ENCODE measurements around the gene MZT2B.
"Not testable (repeated sequence)": the region's sequence is repeated elsewhere in the genome, so short reads cannot be mapped to it uniquely, and the experiment has no call there.

The MZT2B gene

GRCh38 chr2:130220505-130220904 lies 38.4 kb downstream of the MZT2B start:
- not testable (repeated sequence) for DNase-seq

GRCh38 chr2:130222523-130222922 lies 40.5 kb downstream of the MZT2B start:
- DNase-seq, result not testable (repeated sequence)

GRCh38 chr2:130228005-130228404 lies 45.9 kb downstream of the MZT2B start:
- DNase-seq, result not testable (repeated sequence)

- not testable (repeated sequence) for DNase-seq
Observed at GRCh38 chr2:130228467-130229160, 46.6 kb downstream of the MZT2B start.

- not testable (repeated sequence) for DNase-seq
Observed at GRCh38 chr2:130229161-130229510, 47.1 kb downstream of the MZT2B start.

- not testable (repeated sequence) for DNase-seq
Observed at GRCh38 chr2:130230376-130230775, 48.3 kb downstream of the MZT2B start.

GRCh38 chr2:130230907-130231306 lies 48.8 kb downstream of the MZT2B start:
- not testable (repeated sequence) for DNase-seq

GRCh38 chr2:130231656-130232055 lies 49.6 kb downstream of the MZT2B start:
- no peak for DNase-seq

- not testable (repeated sequence) for DNase-seq
Observed at GRCh38 chr2:130233066-130233465, 51.0 kb downstream of the MZT2B start.

GRCh38 chr2:130239581-130239980 lies 57.5 kb downstream of the MZT2B start:
- not testable (repeated sequence) for DNase-seq
